Uterus (tissue), 4 donors: ENCODE data around the gene SOWAHD. TPM values are rescaled to one million over a fixed set of nuclear protein-coding genes. Genes with fewer than 3 reads are reported as not detected.

Experiments used
- DNase-seq, 2 donors: peaks; one replicate each; pipeline ENCODE4 v3.0.0-alpha.2; 2019 to 2020
- H3K27ac ChIP-seq, 2 donors: fragments of 200-600 bp; sonication (generic); 1 replicate in 1 of 2; 2 replicates in 1 of 2; pipeline ENCODE4 v1.5.1; 2016 to 2018
- H3K27me3 ChIP-seq, 2 donors: fragments of 200-600 bp; sonication (generic); one replicate each; pipeline ENCODE4 v1.5.1; 2018 to 2019; ENCODE audit warnings: control low read depth in 1 of 2
- H3K36me3 ChIP-seq, 2 donors: fragments of 200-600 bp; sonication (generic); one replicate each; pipeline ENCODE4 v1.5.1; 2019; ENCODE audit warnings: control low read depth in 1 of 2
- H3K4me1 ChIP-seq, 2 donors: fragments of 200-600 bp; sonication (generic); one replicate each; pipeline ENCODE4 v1.5.1; 2018 to 2019; ENCODE audit warnings: control low read depth in 1 of 2
- H3K4me3 ChIP-seq, 2 donors: fragments of 200-600 bp; sonication (generic); 1 replicate in 1 of 2; 2 replicates in 1 of 2; pipeline ENCODE4 v1.5.1; 2018 to 2019; ENCODE audit warnings: mild to moderate bottlenecking in 1 of 2
- H3K9me3 ChIP-seq, 2 donors: fragments of 200-600 bp; sonication (generic); one replicate each; pipeline ENCODE4 v1.5.1; 2019; ENCODE audit warnings: control low read depth in 1 of 2
- POLR2A ChIP-seq, 2 donors: fragments of 450-650 bp; IDR thresholded peaks; one replicate each; pipeline ENCODE4 v1.6.1; 2016; ENCODE audit warnings: antibody characterized with exemption in 2 of 2, mild to moderate bottlenecking in 1 of 2, moderate library complexity in 1 of 2
- intact Hi-C: fragments of 100-400 bp; cut with DNase I; formaldehyde crosslinking; loops from one replicate; pipeline ENCODE4 v1.15.1; 2023; ENCODE audit warnings: low total_unique reads
- total RNA-seq, 4 donors: library from RNA; depleted of rRNA in 3 of 4; stranded (reverse); fragments of >200 nt in 3 of 4; gene quantifications; one replicate each; pipeline versions ENCODE4 v1.1.0 to v1.2.4, GENCODE V29; 2014 to 2023
- TF ChIP-seq, protein P1 (sequence below), 4 experiments: fragments of 200-600 bp in 2 of 4; fragments of 450-650 bp in 2 of 4; sonication (generic) in 2 of 4; IDR thresholded peaks; one replicate each; pipeline ENCODE4 v1.5.1; 2016 to 2019; ENCODE audit warnings: antibody characterized with exemption in 4 of 4, mild to moderate bottlenecking in 2 of 4, moderate library complexity in 1 of 4
- donor health status: DM: yes; HTN: yes; CAD: no.

The SOWAHD gene
- total RNA-seq, 4 donors from 2014 or later: 0.69 TPM; not detected in 3

- Histone ChIP-seq H3K27me3 (no peaks in the 10 kb centered on the region), H3K4me3 (no peak overlapping the region), H3K36me3 (no peaks in the 10 kb centered on the region), H3K9me3 (no peaks in the 10 kb centered on the region), H3K4me1 (no peaks in the 10 kb centered on the region), H3K27ac (no peak overlapping the region)
- intact Hi-C loops: no loop called here
- TF ChIP-seq, protein P1, sequence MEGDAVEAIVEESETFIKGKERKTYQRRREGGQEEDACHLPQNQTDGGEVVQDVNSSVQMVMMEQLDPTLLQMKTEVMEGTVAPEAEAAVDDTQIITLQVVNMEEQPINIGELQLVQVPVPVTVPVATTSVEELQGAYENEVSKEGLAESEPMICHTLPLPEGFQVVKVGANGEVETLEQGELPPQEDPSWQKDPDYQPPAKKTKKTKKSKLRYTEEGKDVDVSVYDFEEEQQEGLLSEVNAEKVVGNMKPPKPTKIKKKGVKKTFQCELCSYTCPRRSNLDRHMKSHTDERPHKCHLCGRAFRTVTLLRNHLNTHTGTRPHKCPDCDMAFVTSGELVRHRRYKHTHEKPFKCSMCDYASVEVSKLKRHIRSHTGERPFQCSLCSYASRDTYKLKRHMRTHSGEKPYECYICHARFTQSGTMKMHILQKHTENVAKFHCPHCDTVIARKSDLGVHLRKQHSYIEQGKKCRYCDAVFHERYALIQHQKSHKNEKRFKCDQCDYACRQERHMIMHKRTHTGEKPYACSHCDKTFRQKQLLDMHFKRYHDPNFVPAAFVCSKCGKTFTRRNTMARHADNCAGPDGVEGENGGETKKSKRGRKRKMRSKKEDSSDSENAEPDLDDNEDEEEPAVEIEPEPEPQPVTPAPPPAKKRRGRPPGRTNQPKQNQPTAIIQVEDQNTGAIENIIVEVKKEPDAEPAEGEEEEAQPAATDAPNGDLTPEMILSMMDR (IDR thresholded peaks at IDR 0.05): no peak
- no peak for TF ChIP-seq POLR2A (IDR thresholded peaks at IDR 0.05)
- DNase-seq: no peak
These were observed 31.4 kb upstream of the SOWAHD start for GRCh38 chrX:119726900-119727555.

DNA sequence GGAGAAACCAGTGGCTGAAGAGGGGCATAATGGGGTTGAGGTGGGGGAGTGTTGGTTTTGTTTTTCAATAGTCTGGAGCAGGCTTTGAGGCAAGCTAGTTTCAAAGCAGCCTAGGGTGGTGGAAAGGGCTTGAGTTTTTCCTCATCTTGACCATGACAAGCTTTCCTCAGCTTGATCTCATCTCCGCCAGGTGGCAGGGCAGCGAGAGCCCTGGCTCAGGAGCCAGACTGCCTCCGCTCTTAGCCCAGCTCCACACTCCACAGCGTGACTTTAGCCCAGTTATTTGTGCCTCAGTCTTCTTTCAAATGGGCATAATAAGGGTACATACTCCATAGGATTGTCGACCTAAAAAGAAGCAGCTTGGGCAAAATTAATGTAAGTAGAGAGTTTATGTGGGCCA is 29.9 kb upstream of the SOWAHD start:
- intact Hi-C loops: no loop called here
- Histone ChIP-seq H3K4me3 (no peak overlapping the region), H3K9me3 (no peaks in the 10 kb centered on the region), H3K4me1 (no peaks in the 10 kb centered on the region), H3K27me3 (no peaks in the 10 kb centered on the region), H3K36me3 (no peaks in the 10 kb centered on the region), H3K27ac (no peak overlapping the region)
- no peak for DNase-seq
- TF ChIP-seq POLR2A (IDR thresholded peaks at IDR 0.05): no peak
- TF ChIP-seq, protein P1 (IDR thresholded peaks at IDR 0.05): no peak

DNA sequence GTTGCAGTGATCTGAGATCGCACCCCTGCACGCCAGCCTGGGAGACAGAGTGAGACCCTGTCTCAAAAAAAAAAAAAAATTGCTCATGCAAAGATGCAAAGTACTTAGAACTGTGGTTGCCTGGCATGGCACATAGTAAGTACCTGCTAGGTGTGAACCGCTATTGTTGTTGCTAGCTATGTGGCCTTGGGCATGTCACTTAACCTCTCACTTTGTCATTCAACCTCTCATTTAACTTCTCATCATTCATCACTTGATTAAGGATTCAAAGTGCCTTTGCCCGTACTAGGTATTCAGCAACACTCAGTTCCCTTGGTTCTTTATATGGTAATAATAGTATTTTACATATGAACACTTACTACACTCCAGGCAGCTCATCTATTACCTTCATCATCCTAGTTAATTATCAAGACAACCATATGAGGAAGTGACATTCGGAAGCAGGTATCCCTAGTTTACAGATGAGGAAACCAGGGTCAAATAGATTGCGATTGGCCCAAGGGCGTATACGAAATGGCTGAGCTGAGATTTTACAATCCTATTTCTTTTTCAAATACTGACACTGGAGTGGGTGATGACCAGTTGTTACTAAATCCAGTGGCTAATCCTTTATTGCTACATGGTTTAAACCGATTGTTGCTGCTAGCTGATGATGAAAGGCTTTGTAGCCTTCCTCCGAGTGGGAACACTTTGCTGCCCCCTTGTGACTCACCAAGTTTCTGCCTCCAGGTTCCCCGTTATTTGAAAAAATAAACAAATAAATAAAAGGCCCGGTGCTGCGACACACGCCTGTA is 28.8 kb upstream of the SOWAHD start:
- H3K4me3 ChIP-seq: no peak overlapping the region
- no peak overlapping the region for H3K27ac ChIP-seq
- TF ChIP-seq POLR2A (IDR thresholded peaks at IDR 0.05): no peak
- TF ChIP-seq, protein P1 (IDR thresholded peaks at IDR 0.05): peak; percentile 37 to 48 (median 40)
- intact Hi-C loops: no loop called here
- DNase-seq: peak; percentile 60 to 63
- H3K4me1 ChIP-seq: no peaks in the 10 kb centered on the region
- H3K9me3 ChIP-seq: no peaks in the 10 kb centered on the region
- H3K27me3 ChIP-seq: no peaks in the 10 kb centered on the region
- no peaks in the 10 kb centered on the region for H3K36me3 ChIP-seq

DNA sequence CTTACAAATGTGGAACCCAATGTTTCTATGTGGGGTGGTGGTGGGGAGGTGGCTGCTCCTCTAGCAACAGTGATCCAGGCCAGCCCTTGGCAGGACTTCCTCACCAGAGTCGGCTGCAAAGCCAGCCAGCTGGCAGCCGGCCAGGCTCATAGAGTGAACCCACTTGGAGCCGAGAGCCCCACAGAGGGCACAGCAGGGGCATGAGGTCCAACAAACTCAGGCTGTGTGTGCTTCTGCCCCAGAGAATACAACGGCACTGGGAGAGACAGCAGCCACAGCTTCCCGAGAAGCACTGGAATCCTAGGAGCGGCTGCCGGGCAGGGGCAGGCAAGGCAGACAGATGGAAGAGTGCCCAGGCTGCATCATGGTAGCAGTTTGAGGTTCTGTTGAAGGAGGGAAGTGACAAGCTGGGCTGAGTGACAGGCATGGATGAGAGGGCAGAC is 23.5 kb upstream of the SOWAHD start:
- Histone ChIP-seq H3K27me3 (no peaks in the 10 kb centered on the region), H3K4me1 (no peaks in the 10 kb centered on the region), H3K9me3 (no peaks in the 10 kb centered on the region), H3K36me3 (no peaks in the 10 kb centered on the region), H3K4me3 (no peak overlapping the region), H3K27ac (no peak overlapping the region)
- TF ChIP-seq POLR2A (IDR thresholded peaks at IDR 0.05): no peak
- TF ChIP-seq, protein P1 (IDR thresholded peaks at IDR 0.05): no peak
- no peak for DNase-seq
- intact Hi-C loops: no loop called here

DNA sequence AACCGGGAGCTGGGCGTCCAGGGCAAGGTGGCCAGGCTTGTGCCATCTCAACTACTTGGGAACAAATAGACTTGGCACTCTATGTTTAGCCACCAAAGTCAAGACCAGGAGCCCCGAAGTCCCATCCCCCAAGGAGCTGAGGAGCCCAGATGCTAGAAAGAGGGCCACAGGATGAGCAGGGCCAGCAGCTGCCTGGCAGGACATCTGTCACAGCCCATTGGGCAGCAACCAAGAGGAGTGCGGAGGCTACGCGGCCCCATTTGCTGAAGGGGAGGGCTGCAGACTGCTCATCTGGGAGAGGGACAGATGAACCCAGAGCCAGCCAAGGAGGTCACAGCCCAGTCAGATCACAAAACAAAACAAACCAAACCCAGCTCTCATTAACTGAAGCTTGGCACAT is 22.9 kb upstream of the SOWAHD start:
- Histone ChIP-seq H3K27ac (no peak overlapping the region), H3K9me3 (no peaks in the 10 kb centered on the region), H3K4me1 (no peaks in the 10 kb centered on the region), H3K27me3 (no peaks in the 10 kb centered on the region), H3K4me3 (no peak overlapping the region), H3K36me3 (no peaks in the 10 kb centered on the region)
- intact Hi-C loops: no loop called here
- no peak for TF ChIP-seq POLR2A (IDR thresholded peaks at IDR 0.05)
- TF ChIP-seq, protein P1 (IDR thresholded peaks at IDR 0.05): no peak
- no peak for DNase-seq
